HCT116 (cell line): ENCODE data around the gene ZNF823.
"Not testable (repeated sequence)": the region's sequence is repeated elsewhere in the genome, so short reads cannot be mapped to it uniquely, and the experiment has no call there.

Experiments
- CBX3 ChIP-seq: IDR thresholded peaks from 2 replicates; pipeline ENCODE4 v1.6.1; 2012; ENCODE audit warnings: low read depth
- EZH2phosphoT487 ChIP-seq: fragments of 200-600 bp; IDR thresholded peaks from 2 replicates; pipeline ENCODE4 v1.6.1; 2018; ENCODE audit warnings: antibody characterized with exemption, borderline replicate concordance
- JUND ChIP-seq: IDR thresholded peaks from 2 replicates; pipeline ENCODE4 v1.6.1; 2012
- POLR2A ChIP-seq: IDR thresholded peaks from 2 replicates; pipeline ENCODE4 v1.7.0; 2011; ENCODE audit warnings: borderline replicate concordance; ENCODE audit not compliant: insufficient read depth, insufficient read length; ENCODE audit errors: extremely low read depth
- SP1 ChIP-seq: IDR thresholded peaks from 2 replicates; pipeline ENCODE4 v1.6.1; 2012; ENCODE audit warnings: low read depth
- SRF ChIP-seq: IDR thresholded peaks from 2 replicates; pipeline ENCODE4 v1.6.1; 2012; ENCODE audit warnings: low read depth
- TF ChIP-seq, protein P1 (sequence below), 3 experiments: fragments of 200-600 bp in 1 of 3; sonication (generic) in 1 of 3; IDR thresholded peaks in 2 of 3; conservative IDR thresholded peaks in 1 of 3; 2 replicates each; pipeline ENCODE4 v1.5.1; 2012 to 2017; ENCODE audit warnings: low read depth in 2 of 3, low read length in 2 of 3, antibody characterized with exemption in 1 of 3, borderline replicate concordance in 1 of 3, control low read depth in 1 of 3, mild to moderate bottlenecking in 1 of 3, mixed read lengths in 1 of 3, mixed run types in 1 of 3, moderate library complexity in 1 of 3; ENCODE audit not compliant: insufficient read depth in 1 of 3
- TF ChIP-seq, protein P2 (sequence below): IDR thresholded peaks from 2 replicates; pipeline ENCODE4 v1.6.1; 2012
- TF ChIP-seq, protein P3 (sequence below): IDR thresholded peaks from 2 replicates; pipeline ENCODE4 v1.6.1; 2012; ENCODE audit warnings: low read depth
- TF ChIP-seq, protein P4 (sequence below): IDR thresholded peaks from 2 replicates; pipeline ENCODE4 v1.6.1; 2011; ENCODE audit warnings: mild to moderate bottlenecking, low read length, moderate library complexity; ENCODE audit not compliant: insufficient replicate concordance; ENCODE audit errors: extremely low read depth

DNA sequence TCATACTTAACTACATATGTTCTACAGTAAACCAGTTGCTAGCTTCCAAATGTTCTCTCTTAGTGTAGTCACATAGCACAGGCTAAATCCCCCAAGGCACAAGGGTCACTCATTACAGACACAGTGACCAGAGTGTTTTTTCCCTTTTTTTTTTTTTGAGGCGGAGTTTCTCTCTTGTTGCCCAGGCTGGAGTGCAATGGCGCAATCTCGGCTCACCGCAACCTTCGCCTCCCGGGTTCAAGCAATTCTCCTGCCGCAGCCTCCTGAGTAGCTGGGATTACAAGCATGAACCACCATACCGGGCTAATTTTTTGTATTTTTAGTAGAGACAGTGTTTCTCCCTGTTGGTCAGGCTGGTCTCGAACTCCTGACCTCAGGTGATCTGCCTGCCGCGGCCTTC lies 37.9 kb upstream of the ZNF823 start:
- TF ChIP-seq SP1, EZH2phosphoT487, SRF, POLR2A, JUND, CBX3: not testable (repeated sequence)
- TF ChIP-seq, protein P1, sequence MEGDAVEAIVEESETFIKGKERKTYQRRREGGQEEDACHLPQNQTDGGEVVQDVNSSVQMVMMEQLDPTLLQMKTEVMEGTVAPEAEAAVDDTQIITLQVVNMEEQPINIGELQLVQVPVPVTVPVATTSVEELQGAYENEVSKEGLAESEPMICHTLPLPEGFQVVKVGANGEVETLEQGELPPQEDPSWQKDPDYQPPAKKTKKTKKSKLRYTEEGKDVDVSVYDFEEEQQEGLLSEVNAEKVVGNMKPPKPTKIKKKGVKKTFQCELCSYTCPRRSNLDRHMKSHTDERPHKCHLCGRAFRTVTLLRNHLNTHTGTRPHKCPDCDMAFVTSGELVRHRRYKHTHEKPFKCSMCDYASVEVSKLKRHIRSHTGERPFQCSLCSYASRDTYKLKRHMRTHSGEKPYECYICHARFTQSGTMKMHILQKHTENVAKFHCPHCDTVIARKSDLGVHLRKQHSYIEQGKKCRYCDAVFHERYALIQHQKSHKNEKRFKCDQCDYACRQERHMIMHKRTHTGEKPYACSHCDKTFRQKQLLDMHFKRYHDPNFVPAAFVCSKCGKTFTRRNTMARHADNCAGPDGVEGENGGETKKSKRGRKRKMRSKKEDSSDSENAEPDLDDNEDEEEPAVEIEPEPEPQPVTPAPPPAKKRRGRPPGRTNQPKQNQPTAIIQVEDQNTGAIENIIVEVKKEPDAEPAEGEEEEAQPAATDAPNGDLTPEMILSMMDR (IDR thresholded peaks at IDR 0.05 in 2 of 3, conservative IDR thresholded peaks at IDR 0.05 in 1 of 3; ENCODE audit: borderline replicate concordance in 1 of 3, insufficient read depth in 1 of 3, low read depth in 2 of 3, low read length in 2 of 3) = not testable (repeated sequence)
- TF ChIP-seq, protein P2, sequence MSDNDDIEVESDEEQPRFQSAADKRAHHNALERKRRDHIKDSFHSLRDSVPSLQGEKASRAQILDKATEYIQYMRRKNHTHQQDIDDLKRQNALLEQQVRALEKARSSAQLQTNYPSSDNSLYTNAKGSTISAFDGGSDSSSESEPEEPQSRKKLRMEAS = not testable (repeated sequence)
- TF ChIP-seq, protein P3, sequence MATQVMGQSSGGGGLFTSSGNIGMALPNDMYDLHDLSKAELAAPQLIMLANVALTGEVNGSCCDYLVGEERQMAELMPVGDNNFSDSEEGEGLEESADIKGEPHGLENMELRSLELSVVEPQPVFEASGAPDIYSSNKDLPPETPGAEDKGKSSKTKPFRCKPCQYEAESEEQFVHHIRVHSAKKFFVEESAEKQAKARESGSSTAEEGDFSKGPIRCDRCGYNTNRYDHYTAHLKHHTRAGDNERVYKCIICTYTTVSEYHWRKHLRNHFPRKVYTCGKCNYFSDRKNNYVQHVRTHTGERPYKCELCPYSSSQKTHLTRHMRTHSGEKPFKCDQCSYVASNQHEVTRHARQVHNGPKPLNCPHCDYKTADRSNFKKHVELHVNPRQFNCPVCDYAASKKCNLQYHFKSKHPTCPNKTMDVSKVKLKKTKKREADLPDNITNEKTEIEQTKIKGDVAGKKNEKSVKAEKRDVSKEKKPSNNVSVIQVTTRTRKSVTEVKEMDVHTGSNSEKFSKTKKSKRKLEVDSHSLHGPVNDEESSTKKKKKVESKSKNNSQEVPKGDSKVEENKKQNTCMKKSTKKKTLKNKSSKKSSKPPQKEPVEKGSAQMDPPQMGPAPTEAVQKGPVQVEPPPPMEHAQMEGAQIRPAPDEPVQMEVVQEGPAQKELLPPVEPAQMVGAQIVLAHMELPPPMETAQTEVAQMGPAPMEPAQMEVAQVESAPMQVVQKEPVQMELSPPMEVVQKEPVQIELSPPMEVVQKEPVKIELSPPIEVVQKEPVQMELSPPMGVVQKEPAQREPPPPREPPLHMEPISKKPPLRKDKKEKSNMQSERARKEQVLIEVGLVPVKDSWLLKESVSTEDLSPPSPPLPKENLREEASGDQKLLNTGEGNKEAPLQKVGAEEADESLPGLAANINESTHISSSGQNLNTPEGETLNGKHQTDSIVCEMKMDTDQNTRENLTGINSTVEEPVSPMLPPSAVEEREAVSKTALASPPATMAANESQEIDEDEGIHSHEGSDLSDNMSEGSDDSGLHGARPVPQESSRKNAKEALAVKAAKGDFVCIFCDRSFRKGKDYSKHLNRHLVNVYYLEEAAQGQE = not testable (repeated sequence)
- TF ChIP-seq, protein P4, sequence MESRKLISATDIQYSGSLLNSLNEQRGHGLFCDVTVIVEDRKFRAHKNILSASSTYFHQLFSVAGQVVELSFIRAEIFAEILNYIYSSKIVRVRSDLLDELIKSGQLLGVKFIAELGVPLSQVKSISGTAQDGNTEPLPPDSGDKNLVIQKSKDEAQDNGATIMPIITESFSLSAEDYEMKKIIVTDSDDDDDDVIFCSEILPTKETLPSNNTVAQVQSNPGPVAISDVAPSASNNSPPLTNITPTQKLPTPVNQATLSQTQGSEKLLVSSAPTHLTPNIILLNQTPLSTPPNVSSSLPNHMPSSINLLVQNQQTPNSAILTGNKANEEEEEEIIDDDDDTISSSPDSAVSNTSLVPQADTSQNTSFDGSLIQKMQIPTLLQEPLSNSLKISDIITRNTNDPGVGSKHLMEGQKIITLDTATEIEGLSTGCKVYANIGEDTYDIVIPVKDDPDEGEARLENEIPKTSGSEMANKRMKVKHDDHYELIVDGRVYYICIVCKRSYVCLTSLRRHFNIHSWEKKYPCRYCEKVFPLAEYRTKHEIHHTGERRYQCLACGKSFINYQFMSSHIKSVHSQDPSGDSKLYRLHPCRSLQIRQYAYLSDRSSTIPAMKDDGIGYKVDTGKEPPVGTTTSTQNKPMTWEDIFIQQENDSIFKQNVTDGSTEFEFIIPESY = not testable (repeated sequence)
